ENCODE measurements around the gene DPYSL4.
A peak's percentile ranks its signal among the peaks of the same experiment; 100 is the strongest.

The DPYSL4 gene

DNA sequence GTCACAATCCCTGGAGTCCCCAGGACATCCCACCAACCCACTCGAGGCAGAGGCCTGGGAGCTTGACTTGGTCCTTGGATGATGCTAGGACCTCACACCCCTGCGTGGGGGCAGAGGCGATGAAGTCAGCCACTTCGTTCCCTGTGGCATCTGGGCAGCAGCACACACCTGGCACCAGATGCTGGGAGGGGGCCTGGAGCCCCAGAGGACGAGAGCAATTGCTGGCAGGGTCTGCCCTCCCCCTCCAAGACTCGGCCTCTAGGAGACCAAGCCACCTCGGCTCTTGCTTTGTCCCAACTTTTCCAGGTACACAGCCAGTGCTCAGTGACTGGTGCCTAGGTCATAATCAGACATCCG is 39.1 kb downstream of the DPYSL4 start:
- Histone ChIP-seq H3K4me3 (ENCODE audit: low read length in 2 of 2) (no peak overlapping the region), H3K27ac (ENCODE audit: low read length) (no peak overlapping the region), H3K36me3 (ENCODE audit: control insufficient read depth in 2 of 2, insufficient read depth in 2 of 2, low read length in 2 of 2) (no peaks in the 10 kb centered on the region)

DNA sequence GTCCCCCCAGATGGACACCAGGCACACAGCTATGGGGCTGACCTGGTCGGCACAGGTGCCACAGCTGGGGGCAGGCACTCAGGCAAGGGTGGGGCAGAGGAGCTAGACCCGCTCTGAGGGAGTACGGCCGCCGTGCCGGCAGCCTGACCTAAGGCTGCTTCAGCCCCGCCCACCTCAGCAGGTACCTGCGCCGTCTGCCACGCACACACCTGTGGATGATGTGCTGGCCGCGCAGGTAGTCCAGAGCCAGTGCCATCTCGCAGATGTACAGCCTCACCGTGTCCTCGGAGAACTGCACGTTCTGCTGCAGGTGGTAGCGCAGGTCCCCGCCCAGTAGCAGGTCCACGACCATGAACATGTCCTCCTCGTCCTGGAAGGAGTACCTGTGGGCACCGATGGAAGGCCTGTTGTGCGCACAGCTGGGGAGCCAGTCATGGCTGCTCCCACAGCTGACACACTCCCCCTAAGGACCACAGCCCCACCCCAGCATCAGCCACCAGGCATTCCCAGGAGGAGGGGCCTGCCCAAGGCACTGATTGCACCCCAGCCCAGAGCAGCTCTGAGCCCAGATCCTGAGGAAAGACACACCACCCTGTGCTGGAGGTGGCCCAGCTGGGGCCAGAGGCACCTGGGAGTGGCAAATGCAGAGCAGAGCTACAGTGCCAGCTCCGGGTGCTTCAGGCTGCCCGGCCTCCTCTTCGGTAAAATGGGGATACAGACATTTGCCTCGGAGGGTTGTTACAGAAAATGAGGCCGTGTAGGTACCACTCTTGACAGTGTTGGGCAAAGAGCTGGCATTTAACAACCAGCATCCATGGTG is 40.0 kb downstream of the DPYSL4 start:
- Histone ChIP-seq H3K27ac (ENCODE audit: low read length) (no peak overlapping the region), H3K4me3 (ENCODE audit: low read length in 2 of 2) (no peak overlapping the region), H3K9ac (ENCODE audit: low read length in 2 of 2) (no peak overlapping the region), H3K27me3 (ENCODE audit: control insufficient read depth in 1 of 2, insufficient read depth in 2 of 2, low read length in 2 of 2) (no peaks in the 10 kb centered on the region), H3K36me3 (ENCODE audit: control insufficient read depth in 2 of 2, insufficient read depth in 2 of 2, low read length in 2 of 2) (no peaks in the 10 kb centered on the region), H3K9me3 (ENCODE audit: control insufficient read depth in 2 of 2, low read length in 2 of 2) (no peaks in the 10 kb centered on the region), H3K4me1 (ENCODE audit: control insufficient read depth, insufficient read depth, low read length) (peaks cover 15% of the 10 kb centered on the region)

More for the DNA sequence above, 39.1 kb downstream of the DPYSL4 start:
- Histone ChIP-seq H3K9ac (ENCODE audit: low read length in 2 of 2) (no peak overlapping the region), H3K27me3 (ENCODE audit: control insufficient read depth in 1 of 2, insufficient read depth in 2 of 2, low read length in 2 of 2) (no peaks in the 10 kb centered on the region), H3K4me1 (ENCODE audit: control insufficient read depth, insufficient read depth, low read length) (peaks cover 10% of the 10 kb centered on the region), H3K9me3 (ENCODE audit: control insufficient read depth in 2 of 2, low read length in 2 of 2) (no peaks in the 10 kb centered on the region)

DNA sequence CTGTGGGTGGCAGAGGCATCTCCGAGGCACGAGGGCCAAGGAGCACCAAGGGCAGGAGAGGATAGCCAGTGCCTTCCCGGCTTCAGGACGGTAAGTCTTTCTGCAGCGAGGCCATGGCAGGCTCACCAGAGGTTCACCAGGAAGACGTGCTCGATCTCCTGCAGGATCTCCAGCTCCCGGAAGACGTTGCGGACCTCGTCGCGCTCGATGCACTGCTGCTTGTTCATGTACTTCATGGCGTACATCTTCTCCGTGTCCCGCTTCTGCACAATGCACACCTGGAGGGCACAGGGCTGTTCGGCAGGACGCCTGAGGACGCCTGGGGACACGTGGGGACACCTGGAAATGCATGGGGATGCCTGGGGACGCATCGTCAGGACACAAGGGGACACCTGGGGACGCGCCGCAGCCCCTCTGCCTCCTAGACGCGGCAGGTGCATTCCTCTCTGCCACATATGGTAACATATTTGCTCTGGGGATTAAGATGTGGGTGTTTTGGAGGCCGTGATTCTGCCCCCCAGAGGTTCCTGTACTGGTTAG is 41.2 kb downstream of the DPYSL4 start:
- Histone ChIP-seq H3K9ac (ENCODE audit: low read length in 2 of 2) (no peak overlapping the region), H3K9me3 (ENCODE audit: control insufficient read depth in 2 of 2, low read length in 2 of 2) (no peaks in the 10 kb centered on the region)

DNA sequence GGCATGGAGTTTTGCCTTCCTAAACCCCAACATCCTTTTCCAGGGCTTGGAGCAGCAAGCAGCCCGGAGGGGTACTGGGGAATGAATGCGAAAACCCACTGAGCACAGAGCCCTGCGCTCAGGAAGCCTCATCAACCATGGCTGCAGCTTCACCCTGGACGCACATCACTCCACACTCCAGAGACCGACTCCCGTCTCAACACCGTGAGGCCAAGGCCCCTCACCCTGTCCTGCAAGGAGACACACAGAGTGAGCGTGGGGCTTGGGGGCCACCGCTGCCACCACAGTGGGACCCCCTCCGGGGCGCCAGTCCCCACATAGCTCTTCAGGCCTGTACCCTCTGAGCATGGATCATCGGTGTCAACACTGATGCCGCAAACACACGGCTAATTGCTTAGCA is 41.9 kb downstream of the DPYSL4 start:
- no peaks in the 10 kb centered on the region for H3K36me3 ChIP-seq (ENCODE audit: control insufficient read depth in 2 of 2, insufficient read depth in 2 of 2, low read length in 2 of 2)
- H3K27ac ChIP-seq (ENCODE audit: low read length): no peak overlapping the region
- peaks cover 15% of the 10 kb centered on the region for H3K4me1 ChIP-seq (ENCODE audit: control insufficient read depth, insufficient read depth, low read length)
- no peaks in the 10 kb centered on the region for H3K27me3 ChIP-seq (ENCODE audit: control insufficient read depth in 1 of 2, insufficient read depth in 2 of 2, low read length in 2 of 2)
- no peak overlapping the region for H3K4me3 ChIP-seq (ENCODE audit: low read length in 2 of 2)
- no peak overlapping the region for H3K9ac ChIP-seq (ENCODE audit: low read length in 2 of 2)
- H3K9me3 ChIP-seq (ENCODE audit: control insufficient read depth in 2 of 2, low read length in 2 of 2): no peaks in the 10 kb centered on the region

More for the DNA sequence above, 41.2 kb downstream of the DPYSL4 start:
- Histone ChIP-seq H3K36me3 (ENCODE audit: control insufficient read depth in 2 of 2, insufficient read depth in 2 of 2, low read length in 2 of 2) (no peaks in the 10 kb centered on the region), H3K4me3 (ENCODE audit: low read length in 2 of 2) (no peak overlapping the region), H3K27ac (ENCODE audit: low read length) (no peak overlapping the region), H3K27me3 (ENCODE audit: control insufficient read depth in 1 of 2, insufficient read depth in 2 of 2, low read length in 2 of 2) (no peaks in the 10 kb centered on the region), H3K4me1 (ENCODE audit: control insufficient read depth, insufficient read depth, low read length) (peaks cover 15% of the 10 kb centered on the region)

DNA sequence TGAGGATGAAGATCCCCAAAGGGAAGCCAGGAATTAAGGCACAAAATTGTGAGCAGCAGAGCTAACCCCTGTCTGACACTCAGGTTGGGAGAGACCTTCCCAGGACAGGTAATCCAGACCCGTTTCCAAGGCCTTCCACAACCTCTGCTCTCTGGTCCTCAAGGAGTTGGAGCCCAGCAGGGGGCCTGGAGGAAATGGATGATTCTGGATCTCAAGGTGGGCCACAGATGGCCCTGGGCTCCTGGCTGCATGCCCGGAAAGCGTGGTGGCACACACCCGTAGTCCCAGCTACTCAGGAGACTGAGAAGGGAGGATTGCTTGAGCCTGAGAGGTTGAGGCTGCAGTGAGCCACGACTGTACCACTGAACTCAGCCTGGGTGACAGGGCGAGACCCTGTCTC is 42.3 kb downstream of the DPYSL4 start:
- Histone ChIP-seq H3K4me3 (ENCODE audit: low read length in 2 of 2) (no peak overlapping the region), H3K27me3 (ENCODE audit: control insufficient read depth in 1 of 2, insufficient read depth in 2 of 2, low read length in 2 of 2) (no peaks in the 10 kb centered on the region), H3K27ac (ENCODE audit: low read length) (no peak overlapping the region), H3K36me3 (ENCODE audit: control insufficient read depth in 2 of 2, insufficient read depth in 2 of 2, low read length in 2 of 2) (no peaks in the 10 kb centered on the region), H3K9ac (ENCODE audit: low read length in 2 of 2) (no peak overlapping the region), H3K9me3 (ENCODE audit: control insufficient read depth in 2 of 2, low read length in 2 of 2) (no peaks in the 10 kb centered on the region), H3K4me1 (ENCODE audit: control insufficient read depth, insufficient read depth, low read length) (peaks cover 15% of the 10 kb centered on the region)

DNA sequence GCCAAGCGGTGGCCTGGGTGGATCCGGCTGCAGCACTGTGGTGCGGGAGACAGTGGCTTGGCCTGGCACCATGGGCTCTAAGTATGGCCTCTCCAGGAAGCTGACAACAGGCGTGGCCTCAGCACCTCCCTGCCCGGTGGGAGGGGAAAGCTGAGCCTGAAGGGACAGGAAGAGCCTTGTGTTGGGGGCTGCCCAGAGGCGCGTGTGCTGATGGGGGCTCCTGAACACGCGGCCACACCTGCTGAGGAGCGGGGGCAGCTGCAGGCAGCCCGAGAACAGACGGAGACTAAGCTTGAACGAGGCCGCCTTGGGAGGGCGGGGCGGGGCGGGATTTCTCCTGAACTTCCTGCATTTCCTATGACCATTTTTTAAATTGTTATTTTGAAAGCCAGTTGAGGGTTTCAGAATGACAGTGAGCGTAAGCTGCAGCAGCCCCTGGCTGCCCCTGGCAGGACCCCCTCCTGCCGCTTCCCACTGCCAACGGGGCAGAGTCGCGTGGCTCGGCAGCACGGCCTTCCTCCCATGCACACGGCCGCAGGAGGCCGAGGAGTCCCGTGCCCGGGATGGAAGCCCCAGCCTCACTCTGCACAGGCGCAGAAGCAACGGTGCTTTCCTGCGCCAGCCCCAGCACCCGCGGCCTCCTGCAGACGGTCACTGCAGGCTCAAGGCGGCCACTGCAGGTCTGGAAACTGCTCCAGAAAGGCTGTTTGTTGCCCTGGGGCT is 43.2 kb downstream of the DPYSL4 start:
- Histone ChIP-seq H3K9me3 (ENCODE audit: control insufficient read depth in 2 of 2, low read length in 2 of 2) (no peaks in the 10 kb centered on the region), H3K4me1 (ENCODE audit: control insufficient read depth, insufficient read depth, low read length) (peaks cover 15% of the 10 kb centered on the region), H3K9ac (ENCODE audit: low read length in 2 of 2) (peak overlapping the region; percentile 28 to 36), H3K4me3 (ENCODE audit: low read length in 2 of 2) (peak overlapping the region in 1 of 2 donors; percentile 67), H3K27ac (ENCODE audit: low read length) (peak overlapping the region; percentile 53), H3K36me3 (ENCODE audit: control insufficient read depth in 2 of 2, insufficient read depth in 2 of 2, low read length in 2 of 2) (no peaks in the 10 kb centered on the region), H3K27me3 (ENCODE audit: control insufficient read depth in 1 of 2, insufficient read depth in 2 of 2, low read length in 2 of 2) (no peaks in the 10 kb centered on the region)

DNA sequence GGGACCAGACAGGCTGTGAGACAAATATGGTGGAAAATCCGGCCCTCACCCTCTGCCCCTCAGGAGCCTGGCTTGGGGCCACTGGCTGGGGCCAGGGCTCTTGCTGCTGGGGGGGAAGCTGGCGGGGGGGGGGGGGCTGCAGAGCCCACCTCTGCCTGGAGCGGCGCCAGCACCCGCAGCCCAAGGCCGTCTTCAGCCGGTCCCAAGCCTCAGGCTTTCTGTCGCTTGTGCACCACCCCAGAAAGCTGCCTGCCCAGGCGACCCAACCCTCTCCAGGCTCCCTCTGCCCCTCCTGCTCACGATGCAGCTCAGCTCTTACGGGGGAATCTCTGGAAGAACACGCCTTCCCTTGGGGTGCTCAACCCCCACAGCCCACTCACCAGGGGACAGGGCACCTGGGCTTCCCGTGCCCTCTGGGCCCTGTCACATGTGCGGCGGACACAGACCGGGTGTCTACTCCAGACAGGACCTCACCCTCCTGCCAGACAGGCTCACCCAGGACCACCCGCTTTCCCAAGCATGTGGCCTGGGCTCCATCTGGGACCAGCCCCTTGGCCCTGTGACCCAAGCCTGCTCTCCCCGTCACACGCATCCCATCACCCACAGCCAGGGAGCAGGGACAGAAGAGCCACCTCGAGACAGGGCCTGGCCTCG is 43.9 kb downstream of the DPYSL4 start:
- Histone ChIP-seq H3K9me3 (ENCODE audit: control insufficient read depth in 2 of 2, low read length in 2 of 2) (no peaks in the 10 kb centered on the region), H3K27me3 (ENCODE audit: control insufficient read depth in 1 of 2, insufficient read depth in 2 of 2, low read length in 2 of 2) (no peaks in the 10 kb centered on the region), H3K36me3 (ENCODE audit: control insufficient read depth in 2 of 2, insufficient read depth in 2 of 2, low read length in 2 of 2) (no peaks in the 10 kb centered on the region), H3K9ac (ENCODE audit: low read length in 2 of 2) (no peak overlapping the region), H3K4me1 (ENCODE audit: control insufficient read depth, insufficient read depth, low read length) (peaks cover 12% of the 10 kb centered on the region), H3K27ac (ENCODE audit: low read length) (peak overlapping the region; percentile 53), H3K4me3 (ENCODE audit: low read length in 2 of 2) (peak overlapping the region in 1 of 2 donors; percentile 67)

DNA sequence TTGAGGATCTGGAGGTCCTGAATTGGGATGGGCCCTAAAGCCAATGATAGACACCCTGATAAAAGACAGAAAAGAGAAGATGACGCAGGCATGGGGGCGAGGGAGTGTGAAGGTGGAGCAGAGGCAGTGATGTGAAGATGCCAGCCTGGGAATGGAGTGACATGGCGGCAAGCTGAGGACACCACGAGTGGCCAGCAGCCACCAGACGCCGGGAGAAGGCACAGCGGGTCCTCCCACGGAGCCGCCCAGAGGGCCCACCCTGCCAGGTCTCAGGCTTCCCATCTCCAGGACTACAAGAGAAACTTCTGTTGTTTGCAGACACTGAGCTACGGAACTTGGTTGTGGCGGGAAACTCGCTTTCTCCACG is 44.9 kb downstream of the DPYSL4 start:
- peaks cover 12% of the 10 kb centered on the region for H3K4me1 ChIP-seq (ENCODE audit: control insufficient read depth, insufficient read depth, low read length)
- H3K27ac ChIP-seq (ENCODE audit: low read length): no peak overlapping the region
- no peaks in the 10 kb centered on the region for H3K36me3 ChIP-seq (ENCODE audit: control insufficient read depth in 2 of 2, insufficient read depth in 2 of 2, low read length in 2 of 2)
- no peaks in the 10 kb centered on the region for H3K27me3 ChIP-seq (ENCODE audit: control insufficient read depth in 1 of 2, insufficient read depth in 2 of 2, low read length in 2 of 2)
- no peak overlapping the region for H3K9ac ChIP-seq (ENCODE audit: low read length in 2 of 2)
- H3K4me3 ChIP-seq (ENCODE audit: low read length in 2 of 2): no peak overlapping the region
- H3K9me3 ChIP-seq (ENCODE audit: control insufficient read depth in 2 of 2, low read length in 2 of 2): no peaks in the 10 kb centered on the region

DNA sequence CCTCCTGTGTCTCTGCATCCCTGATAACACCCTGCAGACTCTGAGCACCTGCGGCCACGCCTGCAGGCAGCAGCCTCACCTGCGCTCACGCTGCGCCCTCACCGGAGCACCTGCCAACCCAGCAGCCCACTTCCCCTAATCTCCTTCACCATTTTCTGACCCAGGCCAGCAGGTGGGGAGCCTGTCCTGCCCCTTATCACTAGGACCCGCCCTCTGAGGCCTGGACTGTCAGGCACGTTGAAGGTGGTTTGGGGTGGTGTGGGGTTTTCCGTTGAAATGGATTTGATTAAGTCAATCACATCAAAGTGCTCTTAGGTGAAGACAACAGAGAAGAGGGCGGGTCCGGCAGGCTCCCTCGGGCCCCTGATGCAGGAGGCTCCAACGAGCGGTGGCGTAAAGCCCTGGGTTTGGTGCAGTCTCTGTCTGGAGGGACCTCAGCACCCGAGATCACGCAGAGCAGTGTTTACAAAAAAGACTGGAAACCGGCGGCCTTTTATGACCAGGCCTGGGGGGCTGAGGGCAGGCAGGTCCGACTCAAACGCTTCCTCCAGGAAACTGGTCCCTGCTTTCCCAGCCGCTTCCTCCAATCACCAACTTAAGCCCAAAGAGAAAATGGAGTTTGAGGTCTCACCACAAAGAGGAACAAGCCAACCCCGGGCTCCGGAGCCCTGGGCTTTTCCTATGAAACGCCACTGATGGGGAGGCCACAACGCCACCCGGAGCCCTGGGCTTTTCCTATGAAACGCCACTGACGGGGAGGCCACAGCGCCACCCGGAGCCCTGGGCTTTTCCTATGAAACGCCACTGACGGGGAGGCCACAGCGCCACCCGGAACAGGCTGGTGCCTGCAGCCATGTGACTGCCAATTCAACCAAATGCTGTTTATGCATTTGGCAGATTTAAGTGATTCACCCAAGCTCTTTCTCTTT is 45.5 kb downstream of the DPYSL4 start:
- H3K4me3 ChIP-seq (ENCODE audit: low read length in 2 of 2): no peak overlapping the region
- no peaks in the 10 kb centered on the region for H3K36me3 ChIP-seq (ENCODE audit: control insufficient read depth in 2 of 2, insufficient read depth in 2 of 2, low read length in 2 of 2)
- no peaks in the 10 kb centered on the region for H3K9me3 ChIP-seq (ENCODE audit: control insufficient read depth in 2 of 2, low read length in 2 of 2)
- no peak overlapping the region for H3K9ac ChIP-seq (ENCODE audit: low read length in 2 of 2)
- H3K27me3 ChIP-seq (ENCODE audit: control insufficient read depth in 1 of 2, insufficient read depth in 2 of 2, low read length in 2 of 2): no peaks in the 10 kb centered on the region
- no peak overlapping the region for H3K27ac ChIP-seq (ENCODE audit: low read length)
- peaks cover 12% of the 10 kb centered on the region for H3K4me1 ChIP-seq (ENCODE audit: control insufficient read depth, insufficient read depth, low read length)

DNA sequence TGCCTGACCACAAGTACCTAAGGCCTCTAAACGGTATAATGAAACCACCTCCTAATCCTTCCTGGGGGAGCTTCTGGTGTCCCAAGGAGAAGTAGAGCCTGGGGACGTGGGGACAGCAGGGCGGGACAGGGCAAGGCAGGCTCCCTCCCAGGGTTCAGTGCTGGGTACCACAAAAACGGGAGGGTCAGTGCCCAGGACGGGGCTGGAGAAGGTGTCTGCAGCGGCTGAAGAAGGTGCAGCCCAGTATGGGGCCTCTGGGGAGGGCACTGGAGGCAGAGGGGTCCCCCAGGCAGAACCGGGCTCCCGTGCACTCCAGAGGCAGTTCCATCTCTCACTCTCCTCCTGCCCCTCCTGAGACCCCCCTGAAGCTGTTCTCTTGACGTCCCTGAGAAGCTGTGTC is 46.2 kb downstream of the DPYSL4 start:
- H3K27ac ChIP-seq (ENCODE audit: low read length): no peak overlapping the region
- H3K27me3 ChIP-seq (ENCODE audit: control insufficient read depth in 1 of 2, insufficient read depth in 2 of 2, low read length in 2 of 2): no peaks in the 10 kb centered on the region
- H3K9ac ChIP-seq (ENCODE audit: low read length in 2 of 2): no peak overlapping the region
- H3K36me3 ChIP-seq (ENCODE audit: control insufficient read depth in 2 of 2, insufficient read depth in 2 of 2, low read length in 2 of 2): no peaks in the 10 kb centered on the region
- peaks cover 12% of the 10 kb centered on the region for H3K4me1 ChIP-seq (ENCODE audit: control insufficient read depth, insufficient read depth, low read length)
- no peak overlapping the region for H3K4me3 ChIP-seq (ENCODE audit: low read length in 2 of 2)
- no peaks in the 10 kb centered on the region for H3K9me3 ChIP-seq (ENCODE audit: control insufficient read depth in 2 of 2, low read length in 2 of 2)
